Esophagus muscularis mucosa (tissue), 4 donors: ENCODE data around the gene INCENP. TPM values are rescaled to one million over a fixed set of nuclear protein-coding genes. Genes with fewer than 3 reads are reported as not detected.

Experiments used
- DNase-seq: peaks from one replicate; pipeline ENCODE4 v3.0.0-alpha.2; 2017; ENCODE audit errors: extremely low spot score
- H3K27ac ChIP-seq, 4 donors: fragments of 200-600 bp; sonication (generic); replicated peaks in 1 of 4; 1 replicate in 3 of 4; 2 replicates in 1 of 4; pipeline ENCODE4 v1.5.1; 2016 to 2019; ENCODE audit warnings: mild to moderate bottlenecking in 1 of 4
- H3K27me3 ChIP-seq, 4 donors: fragments of 200-600 bp; sonication (generic); one replicate each; pipeline versions ENCODE4 v1.5.1 to v1.6.0; 2016 to 2019
- H3K36me3 ChIP-seq, 4 donors: fragments of 200-600 bp; sonication (generic); one replicate each; pipeline ENCODE4 v1.5.1; 2016 to 2019
- H3K4me1 ChIP-seq, 4 donors: fragments of 200-600 bp; sonication (generic); one replicate each; pipeline ENCODE4 v1.5.1; 2016 to 2019
- H3K4me3 ChIP-seq, 4 donors: fragments of 200-600 bp; sonication (generic); 1 replicate in 2 of 4; 2 replicates in 2 of 4; pipeline ENCODE4 v1.5.1; 2016 to 2019; ENCODE audit warnings: mild to moderate bottlenecking in 4 of 4, moderate library complexity in 1 of 4
- H3K9me3 ChIP-seq, 4 donors: fragments of 200-600 bp; sonication (generic); 1 replicate in 3 of 4; 2 replicates in 1 of 4; pipeline ENCODE4 v1.5.1; 2016 to 2019
- CTCF ChIP-seq, 3 experiments: fragments of 200-600 bp in 2 of 3; fragments of 450-650 bp in 1 of 3; sonication (generic) in 2 of 3; IDR thresholded peaks; one replicate each; pipeline ENCODE4 v1.5.1; 2017 to 2019; ENCODE audit warnings: antibody characterized with exemption in 3 of 3, mild to moderate bottlenecking in 2 of 3, moderate library complexity in 1 of 3
- EP300 ChIP-seq: sonication (generic); formaldehyde crosslinking; IDR thresholded peaks from one replicate; pipeline ENCODE4 v1.6.1; 2017; ENCODE audit warnings: antibody characterized with exemption
- POLR2A ChIP-seq: fragments of 450-650 bp; IDR thresholded peaks from one replicate; pipeline ENCODE4 v1.6.1; 2017; ENCODE audit warnings: antibody characterized with exemption, moderate library complexity, mild to moderate bottlenecking, low read depth
- POLR2AphosphoS5 ChIP-seq, 2 donors: sonication (generic); formaldehyde crosslinking; IDR thresholded peaks; one replicate each; pipeline ENCODE4 v1.6.1; 2017; ENCODE audit warnings: antibody characterized with exemption in 2 of 2
- WGBS: methylation state at CpG from one replicate; pipeline ENCODE4 v1.1.5; 2018; 5-methylcytosine and 5-hydroxymethylcytosine counted together
- intact Hi-C: fragments of 100-400 bp; cut with DNase I; formaldehyde crosslinking; loops from one replicate; pipeline ENCODE4 v1.15.1; 2023
- total RNA-seq, 4 donors: library from RNA; depleted of rRNA; stranded (reverse); fragments of >200 nt; gene quantifications; one replicate each; pipeline versions ENCODE4 v1.1.0 to v1.2.1, GENCODE V29; 2016

Gene INCENP
- total RNA-seq, 4 donors from 2014 or later: 13.8 to 20.3 (median 16.0) TPM

- Histone ChIP-seq H3K36me3 (peaks cover 35 to 97% (median 76%) of the 10 kb centered on the region in 4 donors), H3K4me3 (no peak overlapping the region), H3K9me3 (no peaks in the 10 kb centered on the region), H3K27me3 (no peaks in the 10 kb centered on the region), H3K27ac (no peak overlapping the region), H3K4me1 (no peaks in the 10 kb centered on the region)
- DNase-seq: no peak
- no peak for TF ChIP-seq EP300
- no peak for TF ChIP-seq POLR2AphosphoS5 (IDR thresholded peaks at IDR 0.05)
- no peak for TF ChIP-seq POLR2A
- no peak for TF ChIP-seq CTCF (IDR thresholded peaks at IDR 0.05)
- intact Hi-C loops: no loop called here
- WGBS: 92% methylated on average over 3 of the region's 4 CpGs
Observed at GRCh38 chr11:62142043-62142375, 18.2 kb downstream of the INCENP start.

GRCh38 chr11:62142921-62143320 lies 19.1 kb downstream of the INCENP start:
- WGBS: 54% methylated on average over 3 of the region's 3 CpGs
- Histone ChIP-seq H3K4me1 (no peaks in the 10 kb centered on the region), H3K4me3 (no peak overlapping the region), H3K36me3 (peaks cover 41 to 99% (median 82%) of the 10 kb centered on the region in 4 donors), H3K9me3 (no peaks in the 10 kb centered on the region), H3K27me3 (no peaks in the 10 kb centered on the region), H3K27ac (no peak overlapping the region)
- DNase-seq: no peak
- intact Hi-C loops: no loop called here
- TF ChIP-seq CTCF (IDR thresholded peaks at IDR 0.05) (no peak), EP300 (no peak), POLR2A (no peak), POLR2AphosphoS5 (IDR thresholded peaks at IDR 0.05) (no peak)

GRCh38 chr11:62143727-62144126 lies 19.9 kb downstream of the INCENP start:
- WGBS: 92% methylated on average over 1 of the region's 1 CpG
- Histone ChIP-seq H3K4me3 (no peak overlapping the region), H3K27ac (no peak overlapping the region), H3K36me3 (peaks cover 45 to 99% (median 84%) of the 10 kb centered on the region in 4 donors), H3K27me3 (no peaks in the 10 kb centered on the region), H3K4me1 (no peaks in the 10 kb centered on the region), H3K9me3 (no peaks in the 10 kb centered on the region)
- DNase-seq: no peak
- intact Hi-C loops: no loop called here
- TF ChIP-seq POLR2A (no peak), CTCF (IDR thresholded peaks at IDR 0.05) (no peak), POLR2AphosphoS5 (IDR thresholded peaks at IDR 0.05) (no peak), EP300 (no peak)

GRCh38 chr11:62144641-62145255 lies 20.9 kb downstream of the INCENP start:
- Histone ChIP-seq H3K27ac (no peak overlapping the region), H3K4me1 (no peaks in the 10 kb centered on the region), H3K9me3 (no peaks in the 10 kb centered on the region), H3K4me3 (no peak overlapping the region), H3K27me3 (no peaks in the 10 kb centered on the region), H3K36me3 (peaks cover 45 to 99% (median 84%) of the 10 kb centered on the region in 4 donors)
- TF ChIP-seq POLR2A (no peak), EP300 (no peak), POLR2AphosphoS5 (IDR thresholded peaks at IDR 0.05) (no peak), CTCF (IDR thresholded peaks at IDR 0.05) (no peak)
- WGBS: 97% methylated on average over 19 of the region's 24 CpGs
- intact Hi-C loops: no loop called here
- DNase-seq: no peak
